Mucosa of rectum (tissue), 2 donors: ENCODE data around the gene SNX22.

Experiments
- H3K27ac ChIP-seq, 2 donors: one replicate each; pipeline ENCODE4 v1.7.0; 2013; ENCODE audit warnings: inconsistent platforms in 2 of 2, low read depth in 2 of 2, low read length in 2 of 2
- H3K27me3 ChIP-seq, 2 donors: one replicate each; pipeline ENCODE4 v1.7.0; 2013; ENCODE audit warnings: low read length in 2 of 2; ENCODE audit not compliant: control insufficient read depth in 2 of 2, insufficient read depth in 2 of 2
- H3K36me3 ChIP-seq, 2 donors: one replicate each; pipeline ENCODE4 v1.7.0; 2013; ENCODE audit warnings: low read length in 2 of 2; ENCODE audit not compliant: control insufficient read depth in 2 of 2, insufficient read depth in 2 of 2
- H3K4me1 ChIP-seq, 2 donors: one replicate each; pipeline ENCODE4 v1.7.0; 2013; ENCODE audit warnings: low read length in 2 of 2, mild to moderate bottlenecking in 1 of 2; ENCODE audit not compliant: control insufficient read depth in 2 of 2, insufficient read depth in 2 of 2
- H3K4me3 ChIP-seq, 2 donors: one replicate each; pipeline ENCODE4 v1.7.0; 2013; ENCODE audit warnings: low read length in 2 of 2
- H3K9ac ChIP-seq, 2 donors: one replicate each; pipeline ENCODE4 v1.7.0; 2013; ENCODE audit warnings: low read length in 2 of 2, low read depth in 1 of 2, mild to moderate bottlenecking in 1 of 2
- H3K9me3 ChIP-seq, 2 donors: one replicate each; pipeline ENCODE4 v1.7.0; 2013; ENCODE audit warnings: low read length in 2 of 2; ENCODE audit not compliant: control insufficient read depth in 2 of 2
- donor health status: healthy.
- donor health status: Normal muscosa, but diverticular disease.

The SNX22 gene

DNA sequence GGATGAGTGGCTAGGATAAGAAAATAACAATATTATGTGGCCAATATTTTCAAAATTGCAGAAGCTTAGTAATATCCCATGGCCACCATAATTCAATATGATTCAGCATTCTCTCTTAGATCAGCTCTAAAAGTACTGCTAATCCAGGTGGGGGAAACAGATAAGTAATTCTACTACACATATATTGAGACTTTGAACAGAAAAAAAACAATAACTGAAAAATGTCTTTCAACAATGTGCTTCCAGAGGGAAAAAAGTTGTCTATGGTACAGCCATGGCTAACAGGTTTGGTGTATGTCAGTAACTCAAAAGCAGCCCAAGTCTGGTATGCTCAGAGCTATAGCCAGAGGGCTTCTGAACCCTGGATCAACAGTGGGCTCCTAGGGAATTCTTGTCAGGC is 53.7 kb downstream of the SNX22 start:
- no peak overlapping the region for H3K9ac ChIP-seq
- H3K9me3 ChIP-seq, result no peaks in the 10 kb centered on the region
- H3K4me1 ChIP-seq, result no peaks in the 10 kb centered on the region
- H3K27ac ChIP-seq, result no peak overlapping the region
- no peak overlapping the region for H3K4me3 ChIP-seq
- H3K27me3 ChIP-seq, result no peaks in the 10 kb centered on the region
- peaks cover 13 to 24% of the 10 kb centered on the region in 2 donors for H3K36me3 ChIP-seq
